Glomerular visceral epithelial cell (primary cell): ENCODE measurements around the gene SVBP.

Experiments
- DNase-seq: peaks from one replicate; pipeline ENCODE4 v3.0.0-alpha.2; 2016; ENCODE audit errors: extremely low spot score

The SVBP gene

GRCh38 chr1:42765269-42765668 lies 51.9 kb downstream of the SVBP start:
- no peak for DNase-seq

DNA sequence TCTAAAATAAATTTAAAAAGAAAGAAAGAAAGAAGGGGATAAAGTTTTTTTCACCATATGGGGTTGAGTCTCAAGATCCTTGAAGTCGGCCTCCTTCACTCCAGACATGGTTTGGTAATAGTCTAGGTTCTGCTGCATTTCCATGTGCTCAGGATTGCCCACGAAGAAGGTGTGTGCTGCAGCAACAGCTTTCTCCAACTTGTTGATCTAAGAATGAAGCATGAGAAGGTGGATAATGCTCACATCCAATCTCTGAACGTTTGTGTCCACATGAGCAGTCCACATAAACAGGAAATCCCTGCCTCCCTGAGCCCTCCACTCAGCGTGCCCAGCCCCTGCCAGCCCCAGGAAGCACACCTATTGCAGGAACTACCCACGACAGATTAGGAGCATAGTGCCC lies 54.9 kb downstream of the SVBP start:
- no peak for DNase-seq

GRCh38 chr1:42761567-42761966 lies 55.6 kb downstream of the SVBP start:
- DNase-seq: no peak

DNA sequence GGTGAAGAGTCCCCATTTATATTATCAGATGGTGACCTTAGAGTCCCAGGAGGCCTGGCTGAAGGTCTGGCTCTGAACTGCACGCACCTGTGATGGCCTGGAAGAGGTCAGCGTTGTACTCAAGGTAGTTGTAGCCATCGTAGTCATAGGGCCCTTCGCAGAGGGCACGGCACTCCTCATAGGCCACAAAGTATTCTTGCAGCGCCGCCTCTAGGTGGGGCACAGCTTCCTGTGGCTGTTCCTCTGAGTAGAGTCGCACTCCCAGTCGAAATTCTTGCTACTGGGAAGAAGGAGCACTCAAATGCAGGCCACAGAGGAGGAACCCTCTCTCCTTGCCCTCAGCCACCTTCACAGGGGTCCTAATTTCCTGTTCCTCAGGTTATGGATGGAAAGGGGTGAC lies 58.1 kb downstream of the SVBP start:
- no peak for DNase-seq

DNA sequence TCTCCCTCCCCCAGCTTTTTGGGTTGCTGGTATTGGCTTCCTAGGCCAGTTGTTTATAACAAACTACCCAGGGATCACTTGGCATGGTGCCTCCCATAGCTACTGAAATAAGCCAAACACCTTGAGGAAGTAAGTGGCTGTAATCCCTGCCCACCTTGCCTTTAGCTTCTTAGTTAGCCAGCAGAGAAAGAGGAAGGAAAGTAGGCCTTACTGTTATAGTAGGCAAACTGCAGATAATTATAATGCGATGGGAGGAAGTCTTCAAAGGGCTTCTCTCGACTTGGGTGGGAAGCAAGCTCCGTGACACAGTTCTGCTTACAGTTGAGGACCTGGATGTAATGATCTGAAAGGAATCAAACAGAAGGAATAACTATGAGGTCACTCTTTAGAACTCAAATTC lies 58.6 kb downstream of the SVBP start:
- DNase-seq: no peak

- DNase-seq: no peak
Observed at GRCh38 chr1:42757892-42758275, 59.3 kb downstream of the SVBP start.
